CD4-positive, alpha-beta T cell (primary cell): ENCODE results near the gene ERC2. TPM values are rescaled to one million over a fixed set of nuclear protein-coding genes. Genes with fewer than 3 reads are reported as not detected.

Source experiments
- ATAC-seq: fragments of 200-7000 bp; cut with Tn5 transposase; one replicate; pipeline ENCODE4 v1.10.0; 2022; ENCODE audit warnings: mild to moderate bottlenecking; ENCODE audit not compliant: poor library complexity
- CTCF ChIA-PET: fragments of 350-600 bp; sonication (Branson Sonifier 250); formaldehyde crosslinking; loops from one replicate; lab custom pipeline; 2021; ENCODE audit warnings: antibody characterized with exemption, inconsistent platforms; lab: Charles Lee
- POLR2A ChIA-PET: fragments of 350-600 bp; sonication (Branson Sonifier 250); formaldehyde crosslinking; loops from one replicate; lab custom pipeline; 2021; ENCODE audit warnings: antibody characterized with exemption, inconsistent platforms; lab: Charles Lee
- DNase-seq, 14 experiments: peaks; one replicate each; pipeline ENCODE4 v3.0.0-alpha.2; 2013 to 2020; ENCODE audit warnings: mixed read lengths in 2 of 14
- H3K27ac ChIP-seq, 2 donors: one replicate each; pipeline versions ENCODE4 v1.5.1 to v1.7.0; 2013; ENCODE audit warnings: low read length in 2 of 2, low read depth in 1 of 2, mild to moderate bottlenecking in 1 of 2
- H3K27me3 ChIP-seq, 2 experiments: 1 replicate in 1 of 2; 2 replicates in 1 of 2; pipeline versions ENCODE4 v1.6.1 to v1.7.0; 2013; ENCODE audit warnings: low read length in 2 of 2, control low read depth in 1 of 2, mild to moderate bottlenecking in 1 of 2, moderate library complexity in 1 of 2; ENCODE audit not compliant: insufficient read depth in 2 of 2, control insufficient read depth in 1 of 2
- H3K36me3 ChIP-seq: one replicate; pipeline ENCODE4 v1.6.1; 2013; ENCODE audit warnings: low read length, control low read depth; ENCODE audit not compliant: insufficient read depth
- H3K4me1 ChIP-seq: one replicate; pipeline ENCODE4 v1.6.1; 2013; ENCODE audit warnings: low read length, control low read depth; ENCODE audit not compliant: insufficient read depth
- H3K4me3 ChIP-seq: one replicate; pipeline ENCODE4 v1.5.1; 2013; ENCODE audit warnings: mild to moderate bottlenecking, low read length, moderate library complexity
- H3K9me3 ChIP-seq, 2 experiments: 1 replicate in 1 of 2; 2 replicates in 1 of 2; pipeline versions ENCODE4 v1.6.1 to v1.7.0; 2013; ENCODE audit warnings: low read length in 2 of 2, mild to moderate bottlenecking in 2 of 2, control low read depth in 1 of 2, moderate library complexity in 1 of 2; ENCODE audit not compliant: control insufficient read depth in 1 of 2, insufficient read depth in 1 of 2
- H3K27ac Mint-ChIP-seq: one replicate; pipeline ENCODE4 v1.8.0; 2020; ENCODE audit warnings: mixed read lengths
- H3K27me3 Mint-ChIP-seq: one replicate; pipeline ENCODE4 v1.8.0; 2021; ENCODE audit warnings: mixed read lengths
- H3K36me3 Mint-ChIP-seq: one replicate; pipeline ENCODE4 v1.8.0; 2021; ENCODE audit warnings: low read depth, mixed read lengths
- H3K4me1 Mint-ChIP-seq: one replicate; pipeline ENCODE4 v1.8.0; 2021; ENCODE audit warnings: low read depth, mixed read lengths
- H3K4me3 Mint-ChIP-seq: one replicate; pipeline ENCODE4 v1.8.0; 2020; ENCODE audit warnings: mild to moderate bottlenecking, mixed read lengths
- H3K9me3 Mint-ChIP-seq: one replicate; pipeline ENCODE4 v1.8.0; 2020; ENCODE audit warnings: mixed read lengths
- CTCF ChIP-seq: fragments of 200-600 bp; IDR thresholded peaks from one replicate; pipeline ENCODE4 v1.8.0; 2022; ENCODE audit warnings: antibody characterized with exemption, mild to moderate bottlenecking
- intact Hi-C, 2 experiments: fragments of 100-400 bp; cut with DNase I in 1 of 2; cut with micrococcal nuclease in 1 of 2; formaldehyde crosslinking; loops; one replicate each; pipeline versions ENCODE4 v1.15.1 to v1.9.0; 2023 to 2025; cut with DNase I, micrococcal nuclease
- microRNA-seq: library from miRNA; unstranded; fragments of <30 nt; microRNA quantifications from one replicate; pipeline ENCODE4 v1.2.0, GENCODE V29; 2021; ENCODE audit warnings: borderline microRNAs expressed, borderline replicate concordance
- total RNA-seq, 174 experiments: library from RNA in 2 of 174; stranded (reverse) in 2 of 174; gene quantifications; one replicate each; pipeline ENCODE4 v1.2.3 and lab custom pipeline; 2021 to 2026

The ERC2 gene
- total RNA-seq, 2 experiments from 2014 or later = not detected

- Histone ChIP-seq H3K9me3 (no peaks in the 10 kb centered on the region), H3K27me3 (no peaks in the 10 kb centered on the region), H3K27ac (no peak overlapping the region), H3K4me3 (no peak overlapping the region), H3K4me1 (no peaks in the 10 kb centered on the region), H3K36me3 (no peaks in the 10 kb centered on the region)
- H3K9me3 Mint-ChIP-seq = no peaks in the 10 kb centered on the region
- H3K4me3 Mint-ChIP-seq = no peak overlapping the region
- H3K4me1 Mint-ChIP-seq = no peaks in the 10 kb centered on the region
- H3K27me3 Mint-ChIP-seq = peaks cover 5% of the 10 kb centered on the region
- TF ChIP-seq CTCF = no peak
- H3K27ac Mint-ChIP-seq = no peak overlapping the region
- H3K36me3 Mint-ChIP-seq = no peaks in the 10 kb centered on the region
- ATAC-seq (no peak), DNase-seq (no peak)
- POLR2A ChIA-PET = no interaction called here
- CTCF ChIA-PET = no interaction called here
- intact Hi-C loops = no loop called here
These were observed 1008.4 kb downstream of the ERC2 start for GRCh38 chr3:55459838-55460237.

Small RNA genes within 50 kb of the gene (microRNA-seq; reads per million reads assigned to microRNA genes)
- not detected for gene MIR3938

Other genes starting within 250 kb of the ERC2 start
- gene CCDC66, start 88.7 kb upstream of the ERC2 start, total RNA-seq = 100 to 1,000 TPM in 1 of 2 experiments, 10 to 100 TPM in 1; 97.1 to 101 TPM
- gene TASOR, start 214.8 kb upstream of the ERC2 start, total RNA-seq = 10 to 100 TPM; 37.6 to 40.7 TPM